ENCODE measurements around the gene HIBADH.

DNA sequence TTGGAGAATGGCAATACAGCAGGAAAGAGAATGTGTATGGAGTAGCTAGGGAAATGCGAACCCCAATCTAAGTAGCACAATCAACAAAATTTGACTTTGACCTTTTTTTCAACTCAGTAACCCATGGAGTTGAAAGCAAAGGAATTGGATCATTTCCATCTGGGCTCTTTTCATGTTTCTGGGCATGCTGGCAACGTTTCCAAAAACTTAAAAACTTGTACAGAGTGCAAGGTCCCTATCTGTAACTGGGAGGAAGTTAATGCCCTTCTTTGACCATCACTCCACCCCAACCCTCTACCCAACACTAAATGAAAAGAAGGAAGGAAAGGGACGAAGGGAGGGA, 1.3 kb upstream of the HIBADH start:
- TF ChIP-seq CTCF (IDR thresholded peaks at IDR 0.05) (no peak), ZFX (IDR thresholded peaks at IDR 0.05; ENCODE audit: borderline replicate concordance) (no peak)
